WERI-Rb-1 (cell line): Measurements from ENCODE around the gene DMRT3.

ENCODE experiments used
- DNase-seq: peaks from one replicate; pipeline ENCODE4 v3.0.0-alpha.2; 2020
- H3K27ac ChIP-seq: fragments of 250-450 bp; sonication (Bioruptor Pico); 2 replicates; pipeline ENCODE4 v1.5.1; 2020; ENCODE audit warnings: mild to moderate bottlenecking, moderate library complexity
- H3K27me3 ChIP-seq: fragments of 250-450 bp; sonication (Bioruptor Pico); 2 replicates; pipeline ENCODE4 v1.5.1; 2021; ENCODE audit warnings: mild to moderate bottlenecking, low read depth, moderate library complexity; ENCODE audit not compliant: insufficient read depth, severe bottlenecking
- H3K36me3 ChIP-seq: fragments of 250-450 bp; sonication (Bioruptor Pico); 2 replicates; pipeline ENCODE4 v1.5.1; 2020; ENCODE audit warnings: mild to moderate bottlenecking, moderate library complexity
- H3K4me3 ChIP-seq: 2 replicates; pipeline ENCODE4 v1.5.1; 2011; ENCODE audit warnings: low read depth, mild to moderate bottlenecking, control low read depth, low read length
- H3K9me3 ChIP-seq: fragments of 250-450 bp; sonication (Bioruptor Pico); 2 replicates; pipeline ENCODE4 v1.5.1; 2021; ENCODE audit warnings: mild to moderate bottlenecking, moderate library complexity; ENCODE audit not compliant: severe bottlenecking
- TF ChIP-seq, protein P1 (sequence below): IDR thresholded peaks from 2 replicates; pipeline ENCODE4 v1.5.1; 2011; ENCODE audit warnings: low read depth, mild to moderate bottlenecking, control low read depth, inconsistent platforms, low read length

Gene DMRT3

DNA sequence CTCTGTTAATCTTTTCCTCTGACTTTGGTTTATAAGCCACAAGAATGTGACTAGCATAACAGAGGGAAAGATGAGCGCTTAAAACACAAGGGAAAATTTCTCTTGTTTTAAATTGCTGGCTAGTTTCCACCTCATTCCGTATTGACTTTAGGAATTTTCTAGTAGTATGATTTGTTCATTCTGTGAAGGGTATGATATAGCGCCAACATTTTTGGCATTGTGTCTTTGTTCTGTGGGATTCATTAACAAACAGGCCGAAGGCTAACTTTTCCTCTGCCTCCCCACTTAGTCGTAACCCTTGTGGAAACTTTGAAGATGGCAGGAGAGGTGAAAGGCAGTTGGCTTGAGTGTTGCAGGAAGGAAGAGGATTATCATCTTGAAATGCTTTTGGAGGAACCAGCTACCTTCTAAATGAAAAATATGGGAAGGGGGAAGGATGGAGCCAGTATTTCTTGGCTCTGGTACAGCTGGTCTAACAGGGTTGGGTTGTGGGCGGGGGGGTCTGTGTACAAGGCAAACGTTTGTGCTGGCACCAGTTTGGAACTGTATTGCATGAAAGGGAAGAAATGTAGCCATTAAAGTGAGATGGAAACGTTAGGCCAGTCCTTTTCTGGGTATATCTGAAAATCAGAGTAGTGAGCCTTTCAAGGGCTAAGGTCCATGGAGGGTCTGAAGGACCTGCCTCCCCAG, 52.2 kb downstream of the DMRT3 start:
- H3K9me3 ChIP-seq: no peaks in the 10 kb centered on the region
- H3K4me3 ChIP-seq: no peak overlapping the region
- TF ChIP-seq, protein P1, sequence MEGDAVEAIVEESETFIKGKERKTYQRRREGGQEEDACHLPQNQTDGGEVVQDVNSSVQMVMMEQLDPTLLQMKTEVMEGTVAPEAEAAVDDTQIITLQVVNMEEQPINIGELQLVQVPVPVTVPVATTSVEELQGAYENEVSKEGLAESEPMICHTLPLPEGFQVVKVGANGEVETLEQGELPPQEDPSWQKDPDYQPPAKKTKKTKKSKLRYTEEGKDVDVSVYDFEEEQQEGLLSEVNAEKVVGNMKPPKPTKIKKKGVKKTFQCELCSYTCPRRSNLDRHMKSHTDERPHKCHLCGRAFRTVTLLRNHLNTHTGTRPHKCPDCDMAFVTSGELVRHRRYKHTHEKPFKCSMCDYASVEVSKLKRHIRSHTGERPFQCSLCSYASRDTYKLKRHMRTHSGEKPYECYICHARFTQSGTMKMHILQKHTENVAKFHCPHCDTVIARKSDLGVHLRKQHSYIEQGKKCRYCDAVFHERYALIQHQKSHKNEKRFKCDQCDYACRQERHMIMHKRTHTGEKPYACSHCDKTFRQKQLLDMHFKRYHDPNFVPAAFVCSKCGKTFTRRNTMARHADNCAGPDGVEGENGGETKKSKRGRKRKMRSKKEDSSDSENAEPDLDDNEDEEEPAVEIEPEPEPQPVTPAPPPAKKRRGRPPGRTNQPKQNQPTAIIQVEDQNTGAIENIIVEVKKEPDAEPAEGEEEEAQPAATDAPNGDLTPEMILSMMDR: no peak
- no peaks in the 10 kb centered on the region for H3K27me3 ChIP-seq
- no peak overlapping the region for H3K27ac ChIP-seq
- DNase-seq: no peak
- H3K36me3 ChIP-seq: no peaks in the 10 kb centered on the region

DNA sequence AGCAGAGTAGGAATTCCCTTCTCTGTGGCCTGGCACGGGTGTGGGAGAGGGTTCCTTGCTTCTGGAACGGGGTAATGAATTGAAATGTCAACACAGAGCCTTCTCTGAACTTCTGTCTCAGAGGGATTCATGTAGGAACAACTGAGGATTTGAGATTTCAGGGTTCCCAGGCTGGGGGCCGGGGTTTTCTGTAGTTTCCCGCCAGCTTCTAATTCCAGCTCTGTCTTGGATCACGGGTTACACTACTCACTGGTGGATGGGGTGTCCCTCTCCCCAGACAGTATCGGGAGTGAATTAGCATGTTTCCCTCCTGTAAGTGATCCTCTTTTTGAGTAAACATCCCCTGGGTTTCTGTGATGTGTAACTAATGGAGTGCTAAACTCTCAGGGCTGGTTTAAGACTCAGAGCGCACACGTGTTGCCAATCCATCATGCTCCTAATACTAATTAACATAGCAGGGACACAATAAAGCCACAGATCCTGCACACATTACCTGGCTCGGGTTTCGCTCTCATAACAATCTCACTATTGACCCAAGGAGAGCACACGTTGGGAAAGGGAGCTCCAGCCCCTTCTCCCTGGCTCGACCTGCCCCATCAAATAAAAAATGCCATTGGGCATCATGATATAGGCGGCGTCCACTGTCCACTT, 55.6 kb downstream of the DMRT3 start:
- no peak for DNase-seq
- H3K27me3 ChIP-seq: no peaks in the 10 kb centered on the region
- H3K9me3 ChIP-seq: no peaks in the 10 kb centered on the region
- H3K36me3 ChIP-seq: no peaks in the 10 kb centered on the region
- no peak overlapping the region for H3K27ac ChIP-seq
- no peak overlapping the region for H3K4me3 ChIP-seq
- TF ChIP-seq, protein P1: no peak

DNA sequence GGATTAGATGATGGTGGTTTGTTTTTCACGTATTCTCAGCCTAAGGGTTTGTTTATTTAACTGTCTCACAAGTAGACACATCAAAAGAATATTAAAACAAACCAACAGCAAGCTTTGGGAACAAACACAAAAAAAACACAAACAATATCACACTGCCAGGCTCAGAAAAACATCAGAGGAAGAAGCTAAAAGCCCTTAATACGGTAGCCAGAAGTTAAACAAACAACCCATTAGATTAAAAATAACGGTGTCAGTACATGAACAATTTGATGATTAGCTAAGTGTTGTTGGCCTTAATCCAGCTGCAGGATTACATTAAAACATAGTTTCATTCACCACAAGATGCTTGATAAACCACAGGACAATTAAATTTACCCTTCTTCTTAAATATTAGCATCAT, 57.8 kb downstream of the DMRT3 start:
- Histone ChIP-seq H3K4me3 (no peak overlapping the region), H3K36me3 (no peaks in the 10 kb centered on the region), H3K27me3 (peaks cover under 1% of the 10 kb centered on the region), H3K27ac (no peak overlapping the region), H3K9me3 (no peaks in the 10 kb centered on the region)
- no peak for DNase-seq
- TF ChIP-seq, protein P1: no peak

DNA sequence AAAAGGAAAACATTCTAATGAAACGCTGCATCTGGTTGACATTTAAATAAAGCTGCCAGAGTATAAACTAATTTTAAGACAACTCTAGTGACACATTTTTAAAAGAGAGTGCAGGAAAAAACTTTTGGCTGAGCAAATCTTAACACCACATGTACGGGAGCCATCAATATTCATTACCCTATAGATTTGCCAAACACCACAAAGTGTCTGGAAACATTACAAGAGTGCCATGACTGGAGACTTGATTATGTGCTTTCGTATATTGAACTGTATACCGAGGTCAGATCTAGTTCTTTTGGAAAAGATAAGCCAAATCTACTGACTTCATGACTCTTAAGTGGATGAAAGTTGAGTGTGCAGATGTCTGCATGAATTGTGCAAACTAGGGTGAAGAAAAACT, 63.1 kb downstream of the DMRT3 start:
- no peaks in the 10 kb centered on the region for H3K9me3 ChIP-seq
- no peak overlapping the region for H3K27ac ChIP-seq
- peaks cover 27% of the 10 kb centered on the region for H3K27me3 ChIP-seq
- H3K4me3 ChIP-seq: no peak overlapping the region
- TF ChIP-seq, protein P1: no peak
- DNase-seq: no peak
- H3K36me3 ChIP-seq: no peaks in the 10 kb centered on the region
